Ovary (tissue), 9 donors: ENCODE measurements around the gene MT3. TPM values are rescaled to one million over a fixed set of nuclear protein-coding genes. Genes with fewer than 3 reads are reported as not detected.
"Not testable (repeated sequence)": the region's sequence is repeated elsewhere in the genome, so short reads cannot be mapped to it uniquely, and the experiment has no call there.

Source experiments
- DNase-seq, 5 donors: peaks; one replicate each; pipeline ENCODE4 v3.0.0-alpha.2; 2019 to 2020
- H3K27ac ChIP-seq, 2 donors: fragments of 200-600 bp; one replicate each; pipeline versions ENCODE4 v1.5.1 to v1.8.0; 2019 to 2022
- H3K27me3 ChIP-seq: fragments of 200-600 bp; one replicate; pipeline ENCODE4 v1.8.0; 2022
- H3K36me3 ChIP-seq: fragments of 200-600 bp; sonication (generic); one replicate; pipeline ENCODE4 v1.5.1; 2019
- H3K4me1 ChIP-seq: one replicate; pipeline ENCODE4 v1.8.1; 2013; ENCODE audit warnings: mild to moderate bottlenecking, moderate library complexity; ENCODE audit not compliant: insufficient read depth
- H3K4me3 ChIP-seq: fragments of 200-600 bp; sonication (generic); one replicate; pipeline ENCODE4 v1.5.1; 2017
- H3K9me3 ChIP-seq, 2 donors: fragments of 200-600 bp in 1 of 2; sonication (generic) in 1 of 2; one replicate each; pipeline versions ENCODE4 v1.5.1 to v1.8.1; 2013 to 2019; ENCODE audit warnings: mild to moderate bottlenecking in 1 of 2, moderate library complexity in 1 of 2
- EP300 ChIP-seq: sonication (generic); formaldehyde crosslinking; IDR thresholded peaks from one replicate; pipeline ENCODE4 v1.6.1; 2017; ENCODE audit warnings: antibody characterized with exemption
- POLR2A ChIP-seq: fragments of 450-650 bp; IDR thresholded peaks from one replicate; pipeline ENCODE4 v1.6.1; 2017; ENCODE audit warnings: antibody characterized with exemption, mild to moderate bottlenecking, moderate library complexity
- whole genome bisulfite sequencing, 3 donors: extraction: QIAGEN DNeasy Blood & Tissue Kit in 1 of 3; methylation state at CpG; one replicate each; pipeline versions ENCODE4 v1.1.5 to v1.1.7; 2013 to 2017; 5-methylcytosine and 5-hydroxymethylcytosine counted together
- intact Hi-C, 4 donors: fragments of 100-400 bp; cut with DNase I; formaldehyde crosslinking; loops; one replicate each; pipeline versions ENCODE4 v1.11.0 to v1.15.1; 2022 to 2023
- polyA plus RNA-seq, 2 donors: library from polyadenylated mRNA; stranded (reverse); fragments of 200-250 nt in 1 of 2; fragments of 350-450 nt in 1 of 2; fragmentation: Illumina TruSeq in 1 of 2; extraction: RNeasy Lipid Tissue Mini Kit (QIAGEN cat#74804) in 1 of 2; gene quantifications; one replicate each; pipeline ENCODE4 v1.2.3, GENCODE V29; 2013 to 2014
- total RNA-seq, 7 donors: library from RNA; depleted of rRNA in 2 of 7; stranded (reverse); fragments of >200 nt in 2 of 7; fragmentation: NEBNext Ultra II Directional in 3 of 7; extraction: Animal tissue kit (Norgen Biotek cat#: 25700) in 3 of 7; gene quantifications; one replicate each; pipeline versions ENCODE4 v1.1.0 to v1.2.4, GENCODE V29; 2016 to 2023
- TF ChIP-seq, protein P1 (sequence below), 3 donors: fragments of 450-650 bp in 2 of 3; fragments of 200-600 bp in 1 of 3; IDR thresholded peaks; one replicate each; pipeline versions ENCODE4 v1.5.1 to v1.8.0; 2016 to 2022; ENCODE audit warnings: antibody characterized with exemption in 3 of 3, mild to moderate bottlenecking in 1 of 3
- donor health status: DM: no; HTN: no; CAD: no; lungs with moderate emphysema.
- donor health status: DM: no; HTN: no; CAD: no.
- donor health status: Bipolar disorder and iron deficiency.
- donor health status: DM: yes; HTN: yes; CAD: no.
- donor health status: DM: no; HTN: no; CAD: no.
- donor health status: DM: yes; HTN: yes; CAD: no.

MT3 gene
- total and polyA plus RNA-seq, 9 donors, result 0.53 to 4.8 (median 1.4) TPM; not detected in 3

DNA sequence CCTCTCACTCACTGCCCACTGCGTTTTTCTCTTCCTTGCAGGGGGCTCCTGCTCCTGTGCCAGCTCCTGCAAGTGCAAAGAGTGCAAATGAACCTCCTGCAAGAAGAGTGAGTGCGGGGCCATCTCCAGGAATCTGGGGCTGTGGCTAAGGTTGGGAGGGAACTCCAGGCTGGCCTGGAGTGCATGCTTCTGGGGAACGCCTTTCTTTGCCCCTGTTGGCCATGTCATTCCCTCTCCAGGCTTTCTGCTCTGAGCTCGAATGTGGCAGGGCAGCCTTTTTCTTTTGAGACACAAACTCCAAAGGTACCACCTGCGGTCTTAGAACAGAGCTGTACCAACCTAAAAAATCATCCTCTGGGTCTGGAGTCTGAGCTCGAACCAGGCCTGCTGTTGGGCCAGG, 28.8 kb downstream of the MT3 start:
- no peaks in the 10 kb centered on the region for H3K27me3 ChIP-seq
- TF ChIP-seq POLR2A (no peak), EP300 (no peak)
- TF ChIP-seq, protein P1, sequence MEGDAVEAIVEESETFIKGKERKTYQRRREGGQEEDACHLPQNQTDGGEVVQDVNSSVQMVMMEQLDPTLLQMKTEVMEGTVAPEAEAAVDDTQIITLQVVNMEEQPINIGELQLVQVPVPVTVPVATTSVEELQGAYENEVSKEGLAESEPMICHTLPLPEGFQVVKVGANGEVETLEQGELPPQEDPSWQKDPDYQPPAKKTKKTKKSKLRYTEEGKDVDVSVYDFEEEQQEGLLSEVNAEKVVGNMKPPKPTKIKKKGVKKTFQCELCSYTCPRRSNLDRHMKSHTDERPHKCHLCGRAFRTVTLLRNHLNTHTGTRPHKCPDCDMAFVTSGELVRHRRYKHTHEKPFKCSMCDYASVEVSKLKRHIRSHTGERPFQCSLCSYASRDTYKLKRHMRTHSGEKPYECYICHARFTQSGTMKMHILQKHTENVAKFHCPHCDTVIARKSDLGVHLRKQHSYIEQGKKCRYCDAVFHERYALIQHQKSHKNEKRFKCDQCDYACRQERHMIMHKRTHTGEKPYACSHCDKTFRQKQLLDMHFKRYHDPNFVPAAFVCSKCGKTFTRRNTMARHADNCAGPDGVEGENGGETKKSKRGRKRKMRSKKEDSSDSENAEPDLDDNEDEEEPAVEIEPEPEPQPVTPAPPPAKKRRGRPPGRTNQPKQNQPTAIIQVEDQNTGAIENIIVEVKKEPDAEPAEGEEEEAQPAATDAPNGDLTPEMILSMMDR (IDR thresholded peaks at IDR 0.05), result no peak
- DNase-seq, result no peak
- H3K36me3 ChIP-seq, result no peaks in the 10 kb centered on the region
- no peak overlapping the region for H3K27ac ChIP-seq
- no peaks in the 10 kb centered on the region for H3K9me3 ChIP-seq
- H3K4me1 ChIP-seq, result peaks cover 2% of the 10 kb centered on the region
- WGBS, 3 donors, result 69 to 78% (median 77%) methylated on average over 6 of the region's 6 CpGs
- intact Hi-C loops, result no loop called here
- no peak overlapping the region for H3K4me3 ChIP-seq

DNA sequence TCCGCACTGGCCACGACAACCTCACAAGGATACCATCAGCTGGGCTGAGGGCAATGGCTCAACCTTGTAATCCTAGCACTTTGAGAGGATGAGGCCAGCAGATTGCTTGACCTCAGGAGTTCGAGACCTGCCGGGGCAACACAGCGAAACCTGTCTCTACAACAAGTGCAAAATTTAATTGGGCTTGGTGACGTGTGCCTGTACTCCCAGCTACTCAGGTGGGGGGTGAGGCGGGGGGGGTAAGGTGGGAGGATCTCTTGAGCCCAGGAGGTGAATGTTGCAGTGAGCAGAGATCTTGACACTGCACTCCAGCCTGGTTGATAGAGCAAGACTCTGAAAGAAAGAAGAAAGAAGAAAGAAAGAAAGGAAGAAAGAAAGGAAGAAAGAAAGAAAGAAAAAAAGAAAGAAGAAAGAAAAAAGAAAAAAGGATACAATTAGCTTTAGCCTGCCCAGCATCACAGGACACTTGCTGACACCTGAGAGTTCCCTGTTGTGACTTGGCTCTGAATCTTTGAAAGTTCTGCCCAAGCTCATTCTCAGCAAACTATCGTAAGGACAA, 31.1 kb downstream of the MT3 start:
- Histone ChIP-seq H3K36me3 (no peaks in the 10 kb centered on the region), H3K4me3 (no peak overlapping the region), H3K9me3 (no peaks in the 10 kb centered on the region), H3K4me1 (peaks cover 2% of the 10 kb centered on the region), H3K27me3 (no peaks in the 10 kb centered on the region), H3K27ac (no peak overlapping the region)
- intact Hi-C loops, result loop anchor here in 1 of 4 donors (10.0 kb wide), 1 partner anchor 54 kb away; no protein-coding TSS in a partner anchor
- 72 to 91% (median 75%) methylated on average over 7 to 8 of the region's 8 CpGs for WGBS, 3 donors
- no peak for DNase-seq
- TF ChIP-seq POLR2A (no peak), EP300 (no peak)

DNA sequence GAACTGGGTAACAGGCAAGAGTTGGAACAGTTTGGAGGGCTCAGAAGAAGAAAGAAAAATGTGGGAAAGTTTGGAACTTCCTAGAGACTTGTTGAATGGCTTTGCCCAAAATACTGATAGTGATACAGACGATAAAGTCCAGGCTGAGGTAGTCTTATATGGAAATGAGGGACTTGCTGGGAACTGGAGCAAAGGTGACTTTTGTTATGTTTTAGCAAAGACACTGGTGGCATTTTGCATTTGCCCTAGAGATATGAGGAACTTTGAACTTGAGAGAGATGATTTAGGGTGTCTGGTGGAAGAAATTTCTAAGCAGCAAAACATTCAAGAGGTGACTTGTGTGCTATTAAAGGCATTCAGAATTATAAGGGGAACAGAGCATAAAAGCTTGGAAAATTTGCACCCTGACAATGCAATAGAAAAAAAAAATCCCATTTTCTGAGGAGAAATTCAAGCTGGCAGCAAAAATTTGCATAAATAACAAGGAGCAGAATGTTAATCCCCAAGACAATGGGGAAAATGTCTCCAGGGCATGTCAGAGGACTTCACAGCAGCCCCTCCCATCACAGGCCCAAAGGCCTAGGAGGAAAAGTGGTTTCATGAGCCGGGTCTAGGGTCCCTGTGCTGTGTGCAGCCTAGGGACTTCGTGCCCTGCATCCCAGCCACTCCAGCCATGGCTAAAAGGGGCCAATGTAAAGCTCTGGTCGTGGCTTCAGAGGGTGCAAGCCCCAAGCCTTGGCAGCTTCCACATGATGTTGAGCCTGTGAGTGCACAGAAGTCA, 32.5 kb downstream of the MT3 start:
- not testable (repeated sequence) for H3K9me3 ChIP-seq, H3K27ac ChIP-seq, H3K36me3 ChIP-seq, H3K4me3 ChIP-seq, H3K27me3 ChIP-seq, DNase-seq, H3K4me1 ChIP-seq
- intact Hi-C loops, result loop anchor here in 1 of 4 donors (10.0 kb wide), 1 partner anchor 53 kb away; no protein-coding TSS in a partner anchor
- 65 to 74% (median 71%) methylated on average over 4 of the region's 4 CpGs for WGBS, 3 donors

DNA sequence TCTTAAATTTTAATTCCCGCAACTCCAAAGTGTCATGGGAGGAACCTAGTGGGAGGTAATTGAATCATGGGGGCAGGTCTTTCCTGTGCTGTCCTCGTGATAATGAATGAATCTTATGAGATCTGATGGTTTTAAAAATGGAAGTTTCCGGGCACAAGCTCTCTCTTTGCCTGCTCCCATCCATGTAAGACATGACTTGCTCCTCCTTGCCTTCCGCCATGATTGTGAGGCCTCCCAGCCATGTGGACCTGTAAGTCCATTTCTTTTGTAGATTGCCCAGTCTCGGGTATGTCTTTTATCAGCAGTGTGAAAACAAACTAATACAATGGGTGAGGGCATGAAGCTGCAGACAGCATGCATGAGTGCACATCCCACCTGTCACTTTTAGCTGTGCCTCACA, 33.9 kb downstream of the MT3 start:
- H3K27ac ChIP-seq, H3K9me3 ChIP-seq, DNase-seq, H3K36me3 ChIP-seq, H3K4me1 ChIP-seq, H3K27me3 ChIP-seq, H3K4me3 ChIP-seq: not testable (repeated sequence)
- 90 to 93% (median 90%) methylated on average over 5 of the region's 5 CpGs for WGBS, 3 donors
- intact Hi-C loops, result loop anchor here in 1 of 4 donors (10.0 kb wide), 1 partner anchor 52 kb away; no protein-coding TSS in a partner anchor

DNA sequence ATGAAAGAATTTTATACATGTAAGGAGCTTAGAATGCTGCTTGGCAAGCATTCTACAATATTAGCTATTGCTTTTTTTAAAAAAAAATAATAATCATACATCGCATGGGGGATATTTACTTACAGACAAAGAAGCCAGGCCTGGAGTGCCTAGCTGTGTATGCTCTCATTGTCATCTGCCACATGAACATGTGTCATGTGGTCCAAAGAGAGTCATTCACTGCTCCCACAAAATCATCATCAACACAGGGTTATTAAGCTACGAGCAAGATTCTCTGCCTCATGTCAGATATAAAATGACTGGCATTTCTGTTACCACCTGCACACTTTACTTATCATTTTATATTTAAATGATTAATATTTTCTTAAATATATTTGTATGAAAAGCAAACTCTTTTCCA, 34.3 kb downstream of the MT3 start:
- intact Hi-C loops, result loop anchor here in 1 of 4 donors (10.0 kb wide), 1 partner anchor 51 kb away; no protein-coding TSS in a partner anchor
- no peaks in the 10 kb centered on the region for H3K36me3 ChIP-seq
- peaks cover 6% of the 10 kb centered on the region for H3K4me1 ChIP-seq
- no peak for DNase-seq
- no peaks in the 10 kb centered on the region for H3K9me3 ChIP-seq
- no peak overlapping the region for H3K4me3 ChIP-seq
- H3K27ac ChIP-seq, result no peak overlapping the region
- 89 to 96% (median 96%) methylated on average over 2 of the region's 2 CpGs for WGBS, 3 donors
- no peaks in the 10 kb centered on the region for H3K27me3 ChIP-seq
- no peak for TF ChIP-seq EP300
- no peak for TF ChIP-seq POLR2A
- TF ChIP-seq, protein P1 (IDR thresholded peaks at IDR 0.05), result no peak
